HepG2 (cell line): ENCODE results near the gene COCH. TPM values are rescaled to one million over a fixed set of nuclear protein-coding genes. Genes with fewer than 3 reads are reported as not detected.

Source experiments
- ARNTL ChIP-seq: sonication (generic); formaldehyde crosslinking; IDR thresholded peaks from 2 replicates; pipeline ENCODE4 v1.4.0; 2020; ENCODE audit warnings: mild to moderate bottlenecking, missing genetic modification reagents
- CCAR2 ChIP-seq: fragments of 200-400 bp; formaldehyde crosslinking; optimal IDR thresholded peaks from 2 replicates; pipeline ENCODE3; 2018; ENCODE audit warnings: low read depth, mild to moderate bottlenecking, low read length, moderate library complexity
- GABPB1 ChIP-seq: IDR thresholded peaks from 2 replicates; pipeline ENCODE4 v1.6.1; 2016; ENCODE audit warnings: mild to moderate bottlenecking, missing genetic modification reagents, moderate library complexity, missing compliant biosample characterization
- KLF6 ChIP-seq: IDR thresholded peaks from 2 replicates; pipeline ENCODE4 v1.8.0; 2016; ENCODE audit warnings: missing biosample characterization, missing genetic modification reagents
- MAFG ChIP-seq: sonication (generic); formaldehyde crosslinking; IDR thresholded peaks from 2 replicates; pipeline ENCODE4 v1.5.1; 2020; ENCODE audit warnings: mild to moderate bottlenecking, missing genetic modification reagents
- RARA ChIP-seq: IDR thresholded peaks from 2 replicates; pipeline ENCODE4 v1.6.1; 2016; ENCODE audit warnings: missing genetic modification reagents, missing compliant biosample characterization
- RBM22 ChIP-seq: fragments of 200-400 bp; formaldehyde crosslinking; optimal IDR thresholded peaks from 2 replicates; pipeline ENCODE3; 2017; ENCODE audit warnings: mild to moderate bottlenecking, low read length, moderate library complexity
- ZFYVE20 ChIP-seq: sonication (generic); formaldehyde crosslinking; IDR thresholded peaks from 2 replicates; pipeline ENCODE4 v1.8.0; 2023; ENCODE audit warnings: low read depth, mild to moderate bottlenecking, moderate library complexity, missing genetic modification reagents, borderline replicate concordance
- ZNF607 ChIP-seq: sonication (generic); formaldehyde crosslinking; IDR thresholded peaks from 2 replicates; pipeline ENCODE4 v1.5.1; 2020; ENCODE audit warnings: missing genetic modification reagents, mild to moderate bottlenecking, borderline replicate concordance
- ZNF841 ChIP-seq: sonication (generic); formaldehyde crosslinking; IDR thresholded peaks from 2 replicates; pipeline ENCODE4 v1.8.1; 2023; ENCODE audit warnings: missing genetic modification reagents, borderline replicate concordance
- ZNF883 ChIP-seq: sonication (generic); formaldehyde crosslinking; IDR thresholded peaks from 2 replicates; pipeline ENCODE4 v1.5.1; 2020; ENCODE audit warnings: mild to moderate bottlenecking, missing genetic modification reagents; ENCODE audit errors: not compliant biosample characterization
- polyA plus RNA-seq, 8 experiments: library from polyadenylated mRNA; depleted of rRNA in 3 of 8; stranded (reverse) in 7 of 8; unstranded in 1 of 8; fragments of >200 nt; fragmentation: Illumina TruSeq in 4 of 8; extraction: Trizol in 4 of 8; gene quantifications; 2 replicates each; pipeline versions ENCODE4 v1.2.1 to v1.2.3, GENCODE V29; 2011 to 2016; ENCODE audit warnings: low read depth in 4 of 8, missing spikeins in 1 of 8, mixed read lengths in 1 of 8; ENCODE audit not compliant: insufficient read depth in 1 of 8
- total RNA-seq, 5 experiments: library from RNA; depleted of rRNA; stranded (reverse); fragments of >200 nt; fragmentation: Illumina TruSeq; extraction: Trizol; gene quantifications; 2 replicates each; pipeline ENCODE4 v1.2.3, GENCODE V29; 2016; ENCODE audit warnings: low read depth in 1 of 5
- TF ChIP-seq, protein P1 (sequence below): sonication (generic); formaldehyde crosslinking; conservative IDR thresholded peaks from 2 replicates; pipeline ENCODE4 v1.8.0; 2022; ENCODE audit warnings: low read depth, missing genetic modification reagents
- TF ChIP-seq, protein P2 (sequence below): sonication (generic); formaldehyde crosslinking; IDR thresholded peaks from 2 replicates; pipeline ENCODE4 v1.5.1; 2020; ENCODE audit warnings: mild to moderate bottlenecking, missing genetic modification reagents, borderline replicate concordance
- TF ChIP-seq, protein P3 (sequence below): IDR thresholded peaks from 2 replicates; pipeline ENCODE4 v1.6.1; 2016; ENCODE audit warnings: mild to moderate bottlenecking

Gene COCH
- total and polyA plus RNA-seq, 2 of the 13 experiments (the other 11 are each of a cell fraction or from before 2014, with no cell fraction given) = 78.2 to 79.3 TPM

DNA sequence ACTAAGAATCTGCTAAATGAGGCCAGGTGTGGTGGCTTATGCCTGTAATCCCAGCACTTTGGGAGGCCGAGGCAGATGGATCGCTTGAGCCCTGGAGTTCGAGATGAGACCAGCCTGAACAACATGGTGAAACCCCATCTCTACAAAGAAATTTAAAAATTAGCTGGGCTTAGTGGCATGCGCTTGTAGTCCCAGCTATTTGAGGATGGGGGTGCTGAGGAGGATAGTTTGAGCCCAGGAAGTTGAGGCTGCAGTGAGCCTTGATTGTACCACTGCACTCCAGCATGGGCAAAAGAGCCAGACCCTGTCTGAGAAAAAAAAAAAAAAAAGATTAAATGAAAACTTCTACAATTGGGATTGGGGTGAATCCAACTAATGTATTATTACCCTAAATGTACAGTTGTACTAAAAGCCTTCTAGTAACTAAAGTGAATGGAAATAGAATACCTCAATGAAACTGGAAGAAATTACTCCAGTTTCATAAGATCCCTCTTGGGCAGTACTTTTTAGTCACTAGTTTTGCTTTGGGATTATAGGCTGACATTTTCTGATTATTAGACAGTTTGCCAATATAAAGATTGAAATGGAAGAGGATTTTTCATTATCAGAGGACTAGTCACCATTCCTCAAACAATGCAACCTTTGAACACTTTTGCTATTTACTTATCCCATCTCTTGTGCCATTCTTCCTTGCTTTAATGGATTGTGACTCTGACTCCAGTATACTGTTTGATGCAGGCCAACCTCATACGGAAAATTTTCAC lies 14.3 kb downstream of the COCH start (continued):
- TF ChIP-seq, protein P1, sequence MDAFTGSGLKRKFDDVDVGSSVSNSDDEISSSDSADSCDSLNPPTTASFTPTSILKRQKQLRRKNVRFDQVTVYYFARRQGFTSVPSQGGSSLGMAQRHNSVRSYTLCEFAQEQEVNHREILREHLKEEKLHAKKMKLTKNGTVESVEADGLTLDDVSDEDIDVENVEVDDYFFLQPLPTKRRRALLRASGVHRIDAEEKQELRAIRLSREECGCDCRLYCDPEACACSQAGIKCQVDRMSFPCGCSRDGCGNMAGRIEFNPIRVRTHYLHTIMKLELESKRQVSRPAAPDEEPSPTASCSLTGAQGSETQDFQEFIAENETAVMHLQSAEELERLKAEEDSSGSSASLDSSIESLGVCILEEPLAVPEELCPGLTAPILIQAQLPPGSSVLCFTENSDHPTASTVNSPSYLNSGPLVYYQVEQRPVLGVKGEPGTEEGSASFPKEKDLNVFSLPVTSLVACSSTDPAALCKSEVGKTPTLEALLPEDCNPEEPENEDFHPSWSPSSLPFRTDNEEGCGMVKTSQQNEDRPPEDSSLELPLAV (CRISPR knock-in tag) = no peak
- TF ChIP-seq ZNF841 (CRISPR knock-in tag) (no peak), KLF6 (CRISPR knock-in tag) (no peak), RARA (peak; percentile 16; the same call in 1 of the 2 replicates), CCAR2 (no peak), GABPB1 (CRISPR knock-in tag) (0 out of 2 replicates have a peak, but pooled peaks have one; percentile 16), RBM22 (peak; percentile 10), MAFG (CRISPR knock-in tag) (no peak), ZNF607 (no peak), ZNF883 (CRISPR knock-in tag) (no peak), ZFYVE20 (CRISPR knock-in tag) (no peak), ARNTL (CRISPR knock-in tag) (no peak)
- TF ChIP-seq, protein P2, sequence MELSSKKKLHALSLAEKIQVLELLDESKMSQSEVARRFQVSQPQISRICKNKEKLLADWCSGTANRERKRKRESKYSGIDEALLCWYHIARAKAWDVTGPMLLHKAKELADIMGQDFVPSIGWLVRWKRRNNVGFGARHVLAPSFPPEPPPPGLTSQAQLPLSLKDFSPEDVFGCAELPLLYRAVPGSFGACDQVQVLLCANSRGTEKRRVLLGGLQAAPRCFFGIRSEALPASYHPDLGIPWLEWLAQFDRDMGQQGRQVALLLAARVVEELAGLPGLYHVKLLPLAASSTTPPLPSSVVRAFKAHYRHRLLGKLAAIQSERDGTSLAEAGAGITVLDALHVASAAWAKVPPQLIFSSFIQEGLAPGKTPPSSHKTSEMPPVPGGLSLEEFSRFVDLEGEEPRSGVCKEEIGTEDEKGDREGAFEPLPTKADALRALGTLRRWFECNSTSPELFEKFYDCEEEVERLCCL (CRISPR knock-in tag) = no peak
- TF ChIP-seq, protein P3, sequence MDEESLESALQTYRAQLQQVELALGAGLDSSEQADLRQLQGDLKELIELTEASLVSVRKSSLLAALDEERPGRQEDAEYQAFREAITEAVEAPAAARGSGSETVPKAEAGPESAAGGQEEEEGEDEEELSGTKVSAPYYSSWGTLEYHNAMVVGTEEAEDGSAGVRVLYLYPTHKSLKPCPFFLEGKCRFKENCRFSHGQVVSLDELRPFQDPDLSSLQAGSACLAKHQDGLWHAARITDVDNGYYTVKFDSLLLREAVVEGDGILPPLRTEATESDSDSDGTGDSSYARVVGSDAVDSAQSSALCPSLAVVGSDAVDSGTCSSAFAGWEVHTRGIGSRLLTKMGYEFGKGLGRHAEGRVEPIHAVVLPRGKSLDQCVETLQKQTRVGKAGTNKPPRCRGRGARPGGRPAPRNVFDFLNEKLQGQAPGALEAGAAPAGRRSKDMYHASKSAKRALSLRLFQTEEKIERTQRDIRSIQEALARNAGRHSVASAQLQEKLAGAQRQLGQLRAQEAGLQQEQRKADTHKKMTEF = peak; percentile 24; the same call in 1 of the 2 replicates
